MCF 10A (cell line): ENCODE data around the gene ZNF410. TPM values are rescaled to one million over a fixed set of nuclear protein-coding genes. Genes with fewer than 3 reads are reported as not detected.
"Not testable (repeated sequence)": the region's sequence is repeated elsewhere in the genome, so short reads cannot be mapped to it uniquely, and the experiment has no call there.

ENCODE experiments used
- BruUV-seq: library from RNA; stranded (reverse); fragments of 400-500 nt; replicated peaks from 2 replicates; lab custom pipeline; 2021; lab: Mats Ljungman, UMichigan
- CTCF ChIA-PET: fragments of 300-600 bp; sonication (Branson Sonifier 250); formaldehyde crosslinking; extraction: SDS; loops from one replicate; lab custom pipeline; 2021; ENCODE audit warnings: antibody characterized with exemption, inconsistent platforms; lab: Yijun Ruan, JAX
- POLR2A ChIA-PET: fragments of 300-600, 350-650 bp; sonication (Branson Sonifier 250); formaldehyde crosslinking; extraction: SDS; loops from one replicate; lab custom pipeline; 2020; ENCODE audit warnings: antibody characterized with exemption, inconsistent platforms; lab: Yijun Ruan, JAX
- DNase-seq: peaks from one replicate; pipeline ENCODE4 v3.0.0-alpha.2; 2018; ENCODE audit not compliant: unreplicated experiment
- H3K27ac Mint-ChIP-seq: one replicate; pipeline ENCODE4 v1.8.0; 2022; ENCODE audit warnings: mild to moderate bottlenecking, low read depth, mixed read lengths; ENCODE audit not compliant: unreplicated experiment
- H3K27me3 Mint-ChIP-seq: one replicate; pipeline ENCODE4 v1.8.0; 2022; ENCODE audit warnings: mixed read lengths; ENCODE audit not compliant: insufficient read depth, unreplicated experiment
- H3K36me3 Mint-ChIP-seq: one replicate; pipeline ENCODE4 v1.8.0; 2022; ENCODE audit warnings: mild to moderate bottlenecking, moderate library complexity, mixed read lengths; ENCODE audit not compliant: insufficient read depth, unreplicated experiment
- H3K4me1 Mint-ChIP-seq: one replicate; pipeline ENCODE4 v1.8.0; 2022; ENCODE audit warnings: mixed read lengths; ENCODE audit not compliant: insufficient read depth, unreplicated experiment
- H3K4me3 Mint-ChIP-seq: one replicate; pipeline ENCODE4 v1.8.0; 2022; ENCODE audit warnings: mild to moderate bottlenecking, moderate library complexity, mixed read lengths; ENCODE audit not compliant: unreplicated experiment
- H3K9me3 Mint-ChIP-seq: one replicate; pipeline ENCODE4 v1.8.0; 2022; ENCODE audit warnings: mixed read lengths; ENCODE audit not compliant: unreplicated experiment
- CTCF ChIP-seq: fragments of 200-600 bp; IDR thresholded peaks from one replicate; pipeline ENCODE4 v1.8.0; 2022; ENCODE audit warnings: antibody characterized with exemption, mild to moderate bottlenecking; ENCODE audit not compliant: unreplicated experiment
- intact Hi-C: fragments of 100-400 bp; cut with micrococcal nuclease; formaldehyde crosslinking; loops from 2 replicates; pipeline ENCODE4 v1.14.1; 2022
- total RNA-seq: library from RNA; stranded (reverse); gene quantifications from 2 replicates; pipeline ENCODE4 v1.2.3, GENCODE V29; 2022

The ZNF410 gene
- total RNA-seq, 1 experiment from 2014 or later = 76.0 TPM

GRCh38 chr14:73903028-73903427 is 16.4 kb downstream of the ZNF410 start:
- ChIA-PET POLR2A (interaction anchor here (1.0 kb wide), 1 partner anchor 11 kb away, joined by 3 read pairs; no protein-coding TSS in a partner anchor), CTCF (no interaction called here)
- Mint-ChIP-seq H3K4me1 (no peaks in the 10 kb centered on the region), H3K4me3 (no peak overlapping the region), H3K27me3 (no peaks in the 10 kb centered on the region), H3K36me3 (peaks cover 97% of the 10 kb centered on the region), H3K9me3 (no peaks in the 10 kb centered on the region), H3K27ac (no peak overlapping the region)
- no TSS peak for BruUV-seq
- intact Hi-C loops = no loop called here
- TF ChIP-seq CTCF = no peak
- DNase-seq = no peak

- intact Hi-C loops = no loop called here
- CTCF ChIA-PET = no interaction called here
- Mint-ChIP-seq H3K27me3 (no peaks in the 10 kb centered on the region), H3K4me3 (no peak overlapping the region), H3K9me3 (no peaks in the 10 kb centered on the region), H3K27ac (no peak overlapping the region), H3K36me3 (peaks cover 98% of the 10 kb centered on the region), H3K4me1 (no peaks in the 10 kb centered on the region)
- no peak for TF ChIP-seq CTCF
- BruUV-seq = no TSS peak
- no peak for DNase-seq
- POLR2A ChIA-PET = interaction anchor here (1.5 kb wide), 1 partner anchor 14 kb away, joined by 3 read pairs; no protein-coding TSS in a partner anchor
Measured at GRCh38 chr14:73909681-73910080, 23.0 kb downstream of the ZNF410 start.

- no TSS peak for BruUV-seq
- intact Hi-C loops = no loop called here
- no peak for TF ChIP-seq CTCF
- H3K4me3 Mint-ChIP-seq = no peak overlapping the region
- ChIA-PET POLR2A (interaction anchor here (0.9 kb wide), 1 partner anchor 10 kb away, joined by 3 read pairs; no protein-coding TSS in a partner anchor), CTCF (no interaction called here)
- H3K4me1 Mint-ChIP-seq = peaks cover 6% of the 10 kb centered on the region
- no peak overlapping the region for H3K27ac Mint-ChIP-seq
- DNase-seq = no peak
- peaks cover 88% of the 10 kb centered on the region for H3K36me3 Mint-ChIP-seq
- H3K27me3 Mint-ChIP-seq = no peaks in the 10 kb centered on the region
- no peaks in the 10 kb centered on the region for H3K9me3 Mint-ChIP-seq
Measured at GRCh38 chr14:73913256-73913655, 26.6 kb downstream of the ZNF410 start.

GRCh38 chr14:73916324-73916723 is 29.7 kb downstream of the ZNF410 start:
- TF ChIP-seq CTCF = no peak
- no TSS peak for BruUV-seq
- POLR2A ChIA-PET = interaction anchor here (0.7 to 1.1 kb wide), 2 partner anchors 9 to 29 kb away, joined by 3 to 4 read pairs; no protein-coding TSS in a partner anchor
- H3K4me3 Mint-ChIP-seq = no peak overlapping the region
- peaks cover 6% of the 10 kb centered on the region for H3K4me1 Mint-ChIP-seq
- no peaks in the 10 kb centered on the region for H3K27me3 Mint-ChIP-seq
- H3K36me3 Mint-ChIP-seq = peaks cover 88% of the 10 kb centered on the region
- H3K27ac Mint-ChIP-seq = peak overlapping the region; percentile 9
- intact Hi-C loops = no loop called here
- no peak for DNase-seq
- H3K9me3 Mint-ChIP-seq = no peaks in the 10 kb centered on the region
- CTCF ChIA-PET = interaction anchor here (0.6 to 1.2 kb wide), 2 partner anchors 13 to 880 kb away, joined by 3 read pairs; no protein-coding TSS in a partner anchor

- not testable (repeated sequence) for H3K4me3 Mint-ChIP-seq, H3K4me1 Mint-ChIP-seq
- POLR2A ChIA-PET = interaction anchor here (1.4 kb wide), 1 partner anchor 11 kb away, joined by 4 read pairs; no protein-coding TSS in a partner anchor
Measured at GRCh38 chr14:73919457-73919856, 32.8 kb downstream of the ZNF410 start.

More at GRCh38 chr14:73919457-73919856, 32.8 kb downstream of the ZNF410 start:
- CTCF ChIA-PET, BruUV-seq, H3K27ac Mint-ChIP-seq, H3K9me3 Mint-ChIP-seq, intact Hi-C loops, DNase-seq, H3K27me3 Mint-ChIP-seq: not testable (repeated sequence)
- peaks cover 86% of the 10 kb centered on the region for H3K36me3 Mint-ChIP-seq
